Urinary bladder (tissue), 4 donors: ENCODE data around the gene TOX2. TPM values are rescaled to one million over a fixed set of nuclear protein-coding genes. Genes with fewer than 3 reads are reported as not detected.

Experiments
- DNase-seq: peaks from one replicate; pipeline ENCODE4 v3.0.0-alpha.2; 2015; ENCODE audit errors: extremely low spot score
- H3K27ac ChIP-seq: one replicate; pipeline ENCODE4 v1.5.1; 2013; ENCODE audit warnings: low read depth, mild to moderate bottlenecking, moderate library complexity
- H3K36me3 ChIP-seq: one replicate; pipeline ENCODE4 v1.6.1; 2013; ENCODE audit warnings: mild to moderate bottlenecking, moderate library complexity; ENCODE audit not compliant: insufficient read depth
- H3K4me1 ChIP-seq: one replicate; pipeline ENCODE4 v1.6.1; 2013; ENCODE audit warnings: mild to moderate bottlenecking, moderate library complexity; ENCODE audit not compliant: insufficient read depth
- H3K4me3 ChIP-seq: one replicate; pipeline ENCODE4 v1.5.1; 2013; ENCODE audit warnings: low read depth, low read length
- WGBS: extraction: QIAGEN DNeasy Blood & Tissue Kit; methylation state at CpG from one replicate; pipeline ENCODE4 v1.1.7; 2013; 5-methylcytosine and 5-hydroxymethylcytosine counted together
- polyA plus RNA-seq: library from polyadenylated mRNA; stranded (reverse); fragments of 200-250 nt; gene quantifications from one replicate; pipeline ENCODE4 v1.2.3, GENCODE V29; 2013
- total RNA-seq: library from RNA; depleted of rRNA; stranded (reverse); fragments of >200 nt; gene quantifications from one replicate; pipeline ENCODE4 v1.2.3, GENCODE V29; 2014
- donor health status: healthy with polysubstance abuse.
- donor health status: healthy.

The TOX2 gene
- total and polyA plus RNA-seq, 2 donors = 1.6 to 38.0 TPM

GRCh38 chr20:43974695-43975094 lies 60.0 kb downstream of the TOX2 start:
- DNase-seq = no peak
- Histone ChIP-seq H3K4me3 (no peak overlapping the region), H3K36me3 (no peaks in the 10 kb centered on the region), H3K4me1 (no peaks in the 10 kb centered on the region), H3K27ac (no peak overlapping the region)
- WGBS = 99% methylated on average over 5 of the region's 5 CpGs

GRCh38 chr20:43975096-43975768 lies 60.6 kb downstream of the TOX2 start:
- Histone ChIP-seq H3K4me1 (no peaks in the 10 kb centered on the region), H3K27ac (no peak overlapping the region), H3K36me3 (no peaks in the 10 kb centered on the region), H3K4me3 (no peak overlapping the region)
- 83% methylated on average over 6 of the region's 6 CpGs for WGBS
- DNase-seq = no peak

GRCh38 chr20:43976547-43976946 lies 61.9 kb downstream of the TOX2 start:
- no peak overlapping the region for H3K4me3 ChIP-seq
- no peaks in the 10 kb centered on the region for H3K36me3 ChIP-seq
- no peak for DNase-seq
- H3K27ac ChIP-seq = no peak overlapping the region
- no peaks in the 10 kb centered on the region for H3K4me1 ChIP-seq
- WGBS = 85% methylated on average over 7 of the region's 7 CpGs

- H3K4me3 ChIP-seq = no peak overlapping the region
- H3K27ac ChIP-seq = no peak overlapping the region
- 82% methylated on average over 8 of the region's 8 CpGs for WGBS
- no peak for DNase-seq
- H3K4me1 ChIP-seq = no peaks in the 10 kb centered on the region
- H3K36me3 ChIP-seq = no peaks in the 10 kb centered on the region
Observed at GRCh38 chr20:43977252-43977651, 62.6 kb downstream of the TOX2 start.

- Histone ChIP-seq H3K36me3 (no peaks in the 10 kb centered on the region), H3K27ac (no peak overlapping the region), H3K4me3 (no peak overlapping the region), H3K4me1 (no peaks in the 10 kb centered on the region)
- WGBS = 71% methylated on average over 3 of the region's 3 CpGs
- no peak for DNase-seq
Observed at GRCh38 chr20:43977962-43978361, 63.3 kb downstream of the TOX2 start.

GRCh38 chr20:43979576-43980105 lies 65.0 kb downstream of the TOX2 start:
- Histone ChIP-seq H3K4me3 (no peak overlapping the region), H3K36me3 (no peaks in the 10 kb centered on the region), H3K27ac (no peak overlapping the region), H3K4me1 (no peaks in the 10 kb centered on the region)
- WGBS = 88% methylated on average over 4 of the region's 4 CpGs
- no peak for DNase-seq

- Histone ChIP-seq H3K4me3 (no peak overlapping the region), H3K27ac (no peak overlapping the region), H3K36me3 (no peaks in the 10 kb centered on the region), H3K4me1 (no peaks in the 10 kb centered on the region)
- 84% methylated on average over 4 of the region's 4 CpGs for WGBS
- no peak for DNase-seq
Observed at GRCh38 chr20:43981540-43981939, 66.9 kb downstream of the TOX2 start.

- no peak for DNase-seq
- no peaks in the 10 kb centered on the region for H3K36me3 ChIP-seq
- 86% methylated on average over 2 of the region's 2 CpGs for WGBS
- H3K4me3 ChIP-seq = no peak overlapping the region
- no peak overlapping the region for H3K27ac ChIP-seq
- no peaks in the 10 kb centered on the region for H3K4me1 ChIP-seq
Observed at GRCh38 chr20:43982016-43982415, 67.4 kb downstream of the TOX2 start.

GRCh38 chr20:43982886-43983285 lies 68.2 kb downstream of the TOX2 start:
- Histone ChIP-seq H3K27ac (no peak overlapping the region), H3K36me3 (no peaks in the 10 kb centered on the region), H3K4me3 (no peak overlapping the region), H3K4me1 (no peaks in the 10 kb centered on the region)
- no peak for DNase-seq
- WGBS = 95% methylated on average over 5 of the region's 5 CpGs

- no peak overlapping the region for H3K4me3 ChIP-seq
- H3K36me3 ChIP-seq = no peaks in the 10 kb centered on the region
- no peaks in the 10 kb centered on the region for H3K4me1 ChIP-seq
- no peak for DNase-seq
- no peak overlapping the region for H3K27ac ChIP-seq
- WGBS = 99% methylated on average over 5 of the region's 5 CpGs
Observed at GRCh38 chr20:43983359-43983758, 68.7 kb downstream of the TOX2 start.

- Histone ChIP-seq H3K36me3 (no peaks in the 10 kb centered on the region), H3K4me3 (no peak overlapping the region), H3K4me1 (no peaks in the 10 kb centered on the region), H3K27ac (no peak overlapping the region)
- DNase-seq = no peak
- WGBS = 92% methylated on average over 6 of the region's 6 CpGs
Observed at GRCh38 chr20:43983904-43984361, 69.3 kb downstream of the TOX2 start.

- H3K4me3 ChIP-seq = no peak overlapping the region
- whole genome bisulfite sequencing = 61% methylated on average over 4 of the region's 4 CpGs
- H3K27ac ChIP-seq = no peak overlapping the region
Observed at GRCh38 chr20:43984587-43984986, 69.9 kb downstream of the TOX2 start.

GRCh38 chr20:43985121-43985520 lies 70.5 kb downstream of the TOX2 start:
- Histone ChIP-seq H3K36me3 (no peaks in the 10 kb centered on the region), H3K4me1 (no peaks in the 10 kb centered on the region), H3K4me3 (no peak overlapping the region), H3K27ac (no peak overlapping the region)
- 85% methylated on average over 3 of the region's 3 CpGs for WGBS
- no peak for DNase-seq

More at GRCh38 chr20:43984587-43984986, 69.9 kb downstream of the TOX2 start:
- no peaks in the 10 kb centered on the region for H3K36me3 ChIP-seq
- DNase-seq = no peak
- no peaks in the 10 kb centered on the region for H3K4me1 ChIP-seq

- Histone ChIP-seq H3K4me3 (no peak overlapping the region), H3K4me1 (no peaks in the 10 kb centered on the region), H3K36me3 (no peaks in the 10 kb centered on the region), H3K27ac (no peak overlapping the region)
- WGBS = 87% methylated on average over 9 of the region's 9 CpGs
- no peak for DNase-seq
Observed at GRCh38 chr20:43985608-43986316, 71.1 kb downstream of the TOX2 start.
